CD1c-positive myeloid dendritic cell (primary cell): ENCODE data around the gene FAM171A1.
"Not testable (repeated sequence)": the region's sequence is repeated elsewhere in the genome, so short reads cannot be mapped to it uniquely, and the experiment has no call there.

Experiments used
- DNase-seq: peaks from one replicate; pipeline ENCODE4 v3.0.0-alpha.2; 2016; ENCODE audit errors: extremely low spot score

Gene FAM171A1

GRCh38 chr10:15209827-15210509 is 161.1 kb downstream of the FAM171A1 start:
- peak; percentile 65 for DNase-seq

DNA sequence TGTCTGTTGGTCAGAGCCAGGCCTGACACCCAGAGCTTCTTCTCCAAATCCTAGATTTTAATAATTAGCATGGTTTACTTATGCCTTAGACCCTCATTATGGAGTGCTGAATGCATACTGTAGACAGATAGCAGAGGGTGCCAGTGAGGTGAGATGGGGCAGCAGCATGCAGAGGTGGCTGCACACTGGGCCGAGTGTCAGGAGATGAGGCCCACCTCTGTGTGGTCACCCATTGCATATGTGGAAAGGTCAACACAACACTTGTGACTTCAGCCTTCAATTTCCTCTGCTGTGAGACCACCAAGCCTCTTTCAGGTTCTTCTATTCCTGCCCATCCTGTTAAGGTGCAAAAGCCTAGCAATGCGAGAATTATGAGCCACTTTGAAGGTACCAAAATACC is 162.9 kb downstream of the FAM171A1 start:
- DNase-seq, result no peak

- DNase-seq, result not testable (repeated sequence)
Measured at GRCh38 chr10:15207410-15207809, 163.7 kb downstream of the FAM171A1 start.

GRCh38 chr10:15202639-15203038 is 168.4 kb downstream of the FAM171A1 start:
- no peak for DNase-seq

- DNase-seq, result not testable (repeated sequence)
Measured at GRCh38 chr10:15202301-15202621, 168.8 kb downstream of the FAM171A1 start.

DNA sequence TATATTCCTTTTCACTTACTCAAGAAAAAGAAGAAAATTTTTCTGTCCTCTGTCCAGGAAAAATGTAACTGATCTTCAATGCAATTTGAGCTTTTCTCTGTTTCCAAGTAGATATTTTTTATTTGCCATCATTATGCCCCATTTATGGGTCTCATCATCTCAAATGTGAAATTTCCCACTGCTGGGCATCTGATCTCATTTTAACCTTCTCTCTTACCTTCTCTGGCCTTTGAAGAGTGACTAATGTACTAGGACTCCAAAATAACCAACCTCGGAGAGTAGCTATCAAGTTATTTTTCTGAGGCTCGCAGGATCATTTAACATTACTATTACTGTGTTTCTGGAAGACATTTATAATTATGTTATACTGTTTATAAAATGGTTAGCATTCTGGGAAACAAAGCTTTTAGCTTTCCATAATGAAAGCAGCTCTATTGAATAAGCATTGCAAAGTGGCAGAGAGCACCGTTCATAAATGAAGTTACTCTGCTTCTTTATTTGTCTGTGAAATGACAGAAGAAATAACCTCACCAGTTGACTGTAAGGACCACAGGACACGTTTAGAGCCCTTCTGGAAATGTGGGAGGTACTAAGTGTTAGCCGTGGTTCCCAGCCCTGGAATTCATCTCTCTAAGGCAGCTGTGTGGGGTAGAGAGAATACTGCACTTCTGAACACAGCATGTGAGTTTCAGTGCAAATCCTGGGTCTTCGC is 169.3 kb downstream of the FAM171A1 start:
- no peak for DNase-seq

DNA sequence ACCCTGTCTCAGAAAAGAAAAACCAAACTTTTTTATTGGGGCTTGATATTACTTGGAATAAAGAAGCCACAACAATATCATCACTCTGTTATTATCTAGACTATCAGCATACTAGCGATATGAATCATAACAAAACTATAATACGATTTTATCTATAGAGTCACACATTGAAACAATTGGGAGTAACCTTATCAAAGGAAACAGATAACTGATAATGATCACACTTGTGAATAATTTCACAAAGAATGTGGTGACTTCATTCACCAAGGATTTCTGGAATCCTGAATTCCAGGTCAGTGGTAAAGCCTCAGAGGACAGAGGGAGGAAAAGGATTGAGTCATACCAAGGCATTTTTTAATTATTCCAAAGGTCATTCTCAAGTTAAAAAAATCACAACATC is 170.5 kb downstream of the FAM171A1 start:
- no peak for DNase-seq

- no peak for DNase-seq
Measured at GRCh38 chr10:15197911-15198310, 173.2 kb downstream of the FAM171A1 start.

- DNase-seq, result no peak
Measured at GRCh38 chr10:15197276-15197675, 173.8 kb downstream of the FAM171A1 start.

GRCh38 chr10:15196021-15196834 is 174.9 kb downstream of the FAM171A1 start:
- DNase-seq, result no peak

DNA sequence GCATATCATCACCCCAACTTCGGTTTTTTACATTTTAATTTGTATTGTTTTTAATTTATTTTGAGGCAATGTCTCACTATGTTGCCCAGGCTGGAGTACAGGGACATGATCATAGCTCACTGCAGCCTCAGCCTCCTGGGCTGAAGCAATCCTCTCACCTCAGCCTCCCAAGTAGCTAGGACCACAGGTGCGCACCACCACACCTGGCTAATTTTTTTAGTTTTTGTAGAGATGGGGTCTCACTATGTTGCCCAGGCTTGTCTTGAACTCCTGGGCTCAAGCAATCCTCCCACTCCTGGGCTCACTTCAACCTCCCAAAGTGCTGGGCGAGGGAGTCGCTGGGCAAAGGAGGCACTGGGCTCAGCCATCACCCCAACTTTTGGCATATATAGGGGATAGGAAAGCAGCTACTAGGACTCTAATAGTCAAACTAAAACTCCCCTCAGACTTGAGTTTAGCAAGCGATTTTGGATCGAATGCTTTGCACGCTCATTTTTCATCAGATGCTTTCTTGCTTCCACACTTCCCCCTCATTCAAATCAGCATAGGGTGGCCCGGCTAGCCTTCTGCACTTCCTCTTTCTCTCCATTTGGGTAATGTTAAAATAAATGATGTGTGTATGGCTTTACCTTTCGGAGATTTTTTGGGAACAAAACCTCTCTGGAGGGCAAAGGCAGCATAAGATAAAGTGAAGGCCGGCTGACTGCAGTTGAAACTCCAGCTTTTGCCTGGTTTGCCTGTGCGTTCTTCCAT is 181.8 kb downstream of the FAM171A1 start:
- DNase-seq, result peak; percentile 31

DNA sequence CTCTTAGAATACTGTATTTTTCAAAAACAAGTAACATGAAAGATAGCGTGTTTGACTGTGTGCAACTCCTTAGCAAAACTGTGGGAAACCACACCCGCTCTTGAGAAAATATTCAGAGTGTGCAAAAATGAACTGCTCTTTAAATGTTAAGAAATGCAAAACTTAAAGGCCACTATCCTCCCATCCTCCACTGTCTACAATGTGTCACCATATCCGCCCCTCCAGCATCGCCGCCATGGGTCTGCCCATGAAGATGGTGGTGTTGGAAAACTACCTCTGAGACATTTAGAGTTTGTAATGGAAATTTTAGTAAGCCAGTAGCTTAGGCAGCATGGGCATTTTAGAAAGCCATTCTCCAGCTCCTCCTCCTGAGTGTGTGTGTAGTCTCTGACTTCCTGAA is 182.5 kb downstream of the FAM171A1 start:
- DNase-seq, result no peak

GRCh38 chr10:15183689-15184481 is 187.2 kb downstream of the FAM171A1 start:
- no peak for DNase-seq

DNA sequence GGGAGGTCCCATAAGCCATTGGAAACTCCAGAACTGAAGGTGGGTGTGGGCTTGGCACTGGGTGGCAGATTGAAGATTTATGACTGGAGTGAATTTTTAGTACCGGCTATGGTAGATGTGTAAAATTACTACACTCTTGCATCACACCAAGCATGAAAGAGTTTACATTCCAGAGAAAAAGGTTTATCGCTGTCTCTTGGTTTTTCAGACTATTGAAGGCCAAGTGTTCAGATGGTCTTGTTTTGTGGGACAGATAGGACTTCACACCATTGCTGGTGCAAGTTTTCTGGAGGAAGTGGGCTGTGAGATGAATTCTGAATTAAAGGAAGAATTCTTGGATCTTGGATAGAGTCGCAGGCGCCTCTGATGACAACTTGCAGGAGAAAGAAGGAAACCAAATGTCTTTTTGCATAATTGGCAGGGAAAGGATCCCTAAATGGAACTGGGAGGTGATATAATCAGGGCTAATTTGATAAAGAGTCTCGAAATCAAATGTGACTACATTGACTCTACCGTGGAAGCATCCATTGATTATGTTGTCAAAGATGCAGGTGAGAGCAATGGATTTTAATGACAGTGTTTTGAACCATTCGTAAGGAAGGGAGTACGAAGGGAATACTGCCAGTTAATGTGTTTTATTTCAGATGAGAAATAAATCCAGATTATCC is 188.4 kb downstream of the FAM171A1 start:
- DNase-seq, result no peak

- DNase-seq, result no peak
Measured at GRCh38 chr10:15181576-15182156, 189.4 kb downstream of the FAM171A1 start.

DNA sequence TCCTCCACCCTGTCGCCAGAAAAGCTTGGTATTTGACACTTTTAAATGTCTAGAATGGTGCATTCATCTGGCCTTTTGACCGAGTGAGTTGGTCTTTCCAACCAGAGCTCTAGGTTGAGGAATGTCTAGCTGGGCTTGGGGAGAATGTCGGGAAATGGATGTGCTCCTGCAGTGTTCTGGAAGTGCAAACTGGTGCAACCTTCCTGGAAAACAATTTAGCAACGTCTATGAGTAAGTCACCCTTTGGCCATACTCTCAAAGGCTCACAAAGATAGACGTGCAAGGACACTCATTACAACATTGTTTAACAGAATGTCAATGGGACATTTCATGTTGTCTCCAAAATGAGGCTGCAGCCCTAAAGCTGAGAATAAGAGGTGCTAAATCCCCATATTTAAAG is 190.4 kb downstream of the FAM171A1 start:
- DNase-seq, result no peak

DNA sequence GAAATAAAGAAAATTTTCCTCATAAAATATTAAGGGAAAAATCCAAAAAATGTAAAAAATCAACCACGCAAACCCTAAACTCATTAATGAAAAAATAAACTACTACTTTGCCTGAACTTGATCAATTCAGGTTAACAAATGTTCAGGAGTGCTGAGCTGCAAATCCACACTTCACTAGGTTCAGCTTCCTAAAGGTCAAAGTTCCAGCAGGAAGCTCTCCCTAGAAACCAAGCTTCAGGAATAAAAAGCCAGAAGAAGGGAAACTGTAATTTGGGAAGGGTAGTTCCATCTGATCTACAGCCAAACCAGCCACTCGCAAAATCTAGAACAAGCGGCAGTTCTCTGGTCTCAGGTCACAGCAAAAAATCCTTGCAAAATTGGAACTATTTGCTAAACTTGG is 194.8 kb downstream of the FAM171A1 start:
- DNase-seq, result no peak

GRCh38 chr10:15175587-15175986 is 195.5 kb downstream of the FAM171A1 start:
- no peak for DNase-seq

DNA sequence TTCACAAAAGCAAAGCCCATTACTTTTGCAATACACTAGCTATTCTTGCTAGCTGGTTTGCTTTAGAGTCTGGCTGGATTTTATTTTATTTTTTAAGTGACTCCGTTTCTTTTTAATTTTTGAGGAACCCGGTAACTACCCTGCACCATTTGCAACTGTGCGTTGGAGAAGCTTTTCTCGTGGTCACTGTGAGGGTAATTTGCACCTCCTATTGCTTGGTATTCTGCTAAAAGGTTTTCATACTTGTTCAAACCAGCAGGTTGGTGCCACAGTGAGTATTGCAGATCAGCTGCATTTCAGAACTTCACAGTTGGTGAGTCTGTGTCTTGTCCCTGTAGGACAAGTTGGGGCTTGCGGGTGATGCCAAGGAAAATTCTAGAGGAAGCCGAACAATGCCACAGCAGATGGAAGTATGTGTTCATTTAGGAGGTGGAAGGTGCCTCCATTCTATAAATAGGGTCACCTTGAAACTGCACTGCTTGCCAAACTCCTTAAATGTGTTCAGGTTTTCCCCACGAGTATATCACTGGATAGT is 198.7 kb downstream of the FAM171A1 start:
- no peak for DNase-seq
